ENCODE results near the gene PIK3R2. TPM values are rescaled to one million over a fixed set of nuclear protein-coding genes. Genes with fewer than 3 reads are reported as not detected.

The PIK3R2 gene
- total and polyA plus RNA-seq, 2 of the 13 experiments (the other 11 are each of a cell fraction or from before 2014, with no cell fraction given): 18.6 to 25.3 TPM

- Histone ChIP-seq H3K79me2 (ENCODE audit: insufficient read depth, low read length) (peaks cover 9% of the 10 kb centered on the region), H3K27me3 (ENCODE audit: control insufficient read depth in 1 of 2, insufficient read depth in 2 of 2, low read length in 2 of 2) (no peaks in the 10 kb centered on the region), H4K20me1 (ENCODE audit: insufficient read depth, low read length) (no peaks in the 10 kb centered on the region), H3K4me1 (ENCODE audit: insufficient read depth, low read length) (peaks cover 30% of the 10 kb centered on the region), H3K9ac (ENCODE audit: insufficient read depth, low read depth, low read length) (no peak overlapping the region), H3K36me3 (replicated peaks in 1 of 2; ENCODE audit: control insufficient read depth in 1 of 2, insufficient read depth in 2 of 2, low read length in 2 of 2) (0 out of 5 replicates have a peak, but pooled peaks cover 0 to 11% of the 10 kb centered on the region in 2 experiments), H3K9me3 (ENCODE audit: low read length) (no peaks in the 10 kb centered on the region), H3K27ac (ENCODE audit: extremely low read length, insufficient read depth, low read length) (no peak overlapping the region), H3K4me3 (replicated peaks in 1 of 3; ENCODE audit: insufficient read depth in 1 of 3, low read depth in 2 of 3, low read length in 3 of 3) (no peak overlapping the region), H3K4me2 (ENCODE audit: low read depth, low read length) (no peak overlapping the region), H2AFZ (ENCODE audit: low read length) (no peak overlapping the region)
- TF ChIP-seq PRPF4 (IDR thresholded peaks at IDR 0.05; ENCODE audit: low read depth, low read length, poor library complexity, severe bottlenecking) (no peak), ZFAT (CRISPR knock-in tag; conservative IDR thresholded peaks at IDR 0.05) (no peak), FOXP1 (IDR thresholded peaks at IDR 0.05) (no peak), FOXP1 (CRISPR knock-in tag; IDR thresholded peaks at IDR 0.05) (no peak), FUBP1 (CRISPR knock-in tag; IDR thresholded peaks at IDR 0.05; ENCODE audit: borderline replicate concordance) (no peak), KLF11 (CRISPR knock-in tag; IDR thresholded peaks at IDR 0.05) (no peak), ZNF543 (CRISPR knock-in tag; IDR thresholded peaks at IDR 0.05) (no peak), ZNF839 (CRISPR knock-in tag; IDR thresholded peaks at IDR 0.05; ENCODE audit: borderline replicate concordance) (no peak), CREB3 (CRISPR knock-in tag; IDR thresholded peaks at IDR 0.05) (no peak), ZIK1 (CRISPR knock-in tag; IDR thresholded peaks at IDR 0.05; ENCODE audit: borderline replicate concordance, low read depth) (no peak)
- WGBS (ENCODE audit: low lambda C conversion rate): 95% methylated on average over 5 of the region's 5 CpGs
- POLR2A ChIA-PET: interaction anchor here (1.2 to 1.9 kb wide), 2 partner anchors 40 to 53 kb away, joined by 8 read pairs; no protein-coding TSS in a partner anchor
- DNase-seq (ENCODE audit: low spot score) (no peak), ATAC-seq (no peak), FAIRE-seq (no peak)
- no TSS peak for BruUV-seq (replicated peaks)
- intact Hi-C loops (cut with micrococcal nuclease; ENCODE audit: unreplicated experiment) (loop anchor here (1.0 kb wide), 3 partner anchors 40 to 137 kb away; no protein-coding TSS in a partner anchor), in situ Hi-C loops (cut with HindIII; ENCODE audit: extremely low pct_ligation_motif_present, low pct_unique_long_range_greater_than_20kb) (loop anchor here (5.0 kb wide), 1 partner anchor 38 kb away; the partner anchor contains the start of gene PIK3R2)
- CTCF ChIA-PET (ENCODE audit: low intra/inter-chr PET ratio, low total read pairs): interaction anchor here (1.2 to 2.3 kb wide), 4 partner anchors 39 to 119 kb away, joined by 3 to 25 read pairs (median 8); partner anchors contain the start of gene PIK3R2
These were observed 39.1 kb upstream of the PIK3R2 start for GRCh38 chr19:18113827-18114226.
